ENCODE data around the gene PICK1. TPM values are rescaled to one million over a fixed set of nuclear protein-coding genes. Genes with fewer than 3 reads are reported as not detected.
A peak's percentile ranks its signal among the peaks of the same experiment; 100 is the strongest.

PICK1 gene
- total and polyA plus RNA-seq, 2 of the 8 experiments (the other 6 are each of a cell fraction or from before 2014, with no cell fraction given): 20.4 to 22.9 TPM

GRCh38 chr22:38016182-38017151 lies 40.7 kb upstream of the PICK1 start (continued):
- TF ChIP-seq FOSL1 (IDR thresholded peaks at IDR 0.05; ENCODE audit: insufficient read depth, low read depth, low read length) (no peak), JUN (IDR thresholded peaks at IDR 0.05; ENCODE audit: low read depth, low read length) (no peak), BRCA1 (IDR thresholded peaks at IDR 0.05; ENCODE audit: low read depth, low read length) (no peak), GABPA (IDR thresholded peaks at IDR 0.05; ENCODE audit: borderline replicate concordance, insufficient read depth, low read length) (0 out of 2 replicates have a peak, but pooled peaks have one; percentile 19), SIRT6 (IDR thresholded peaks at IDR 0.05; ENCODE audit: low read length) (no peak), CBX5 (IDR thresholded peaks at IDR 0.05; ENCODE audit: low read depth, low read length) (no peak)
